OCI-LY1 (cell line): ENCODE measurements around the gene EWSR1.

Source experiments
- EZH2 ChIP-seq: fragments of 200-600 bp; sonication (generic), shearing (Covaris generic); IDR thresholded peaks from 2 replicates; pipeline ENCODE4 v1.8.0; 2017; ENCODE audit warnings: borderline replicate concordance, mixed run types, mild to moderate bottlenecking, antibody characterized with exemption, low read length, moderate library complexity, mixed read lengths
- TF ChIP-seq, protein P1 (sequence below): fragments of 200-600 bp; sonication (generic), shearing (Covaris generic); IDR thresholded peaks from 2 replicates; pipeline ENCODE4 v1.5.1; 2017; ENCODE audit warnings: mild to moderate bottlenecking, antibody characterized with exemption, low read length, moderate library complexity, mixed read lengths

DNA sequence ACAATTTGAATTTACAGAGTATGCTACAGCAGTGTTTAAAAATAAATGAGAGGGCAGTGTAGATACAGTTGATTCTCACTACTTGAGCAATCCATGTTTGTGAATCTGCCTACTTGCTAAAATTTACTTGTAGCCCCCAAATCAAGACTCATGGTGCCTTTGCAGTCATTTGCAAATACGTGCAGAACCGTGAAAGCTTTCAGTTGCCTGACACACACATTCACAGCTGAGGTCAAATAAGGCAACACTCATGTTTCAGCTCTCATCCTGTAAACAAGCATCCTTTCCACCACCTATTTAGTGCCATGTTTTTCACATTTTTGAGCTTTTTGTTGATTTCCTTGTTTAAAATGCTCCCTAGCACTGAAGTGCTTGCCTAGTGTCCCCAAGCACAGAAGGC lies 80.0 kb downstream of the EWSR1 start:
- TF ChIP-seq, protein P1, sequence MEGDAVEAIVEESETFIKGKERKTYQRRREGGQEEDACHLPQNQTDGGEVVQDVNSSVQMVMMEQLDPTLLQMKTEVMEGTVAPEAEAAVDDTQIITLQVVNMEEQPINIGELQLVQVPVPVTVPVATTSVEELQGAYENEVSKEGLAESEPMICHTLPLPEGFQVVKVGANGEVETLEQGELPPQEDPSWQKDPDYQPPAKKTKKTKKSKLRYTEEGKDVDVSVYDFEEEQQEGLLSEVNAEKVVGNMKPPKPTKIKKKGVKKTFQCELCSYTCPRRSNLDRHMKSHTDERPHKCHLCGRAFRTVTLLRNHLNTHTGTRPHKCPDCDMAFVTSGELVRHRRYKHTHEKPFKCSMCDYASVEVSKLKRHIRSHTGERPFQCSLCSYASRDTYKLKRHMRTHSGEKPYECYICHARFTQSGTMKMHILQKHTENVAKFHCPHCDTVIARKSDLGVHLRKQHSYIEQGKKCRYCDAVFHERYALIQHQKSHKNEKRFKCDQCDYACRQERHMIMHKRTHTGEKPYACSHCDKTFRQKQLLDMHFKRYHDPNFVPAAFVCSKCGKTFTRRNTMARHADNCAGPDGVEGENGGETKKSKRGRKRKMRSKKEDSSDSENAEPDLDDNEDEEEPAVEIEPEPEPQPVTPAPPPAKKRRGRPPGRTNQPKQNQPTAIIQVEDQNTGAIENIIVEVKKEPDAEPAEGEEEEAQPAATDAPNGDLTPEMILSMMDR, result no peak
- no peak for TF ChIP-seq EZH2
